Fibroblast of lung (primary cell): Measurements from ENCODE around the gene SLC17A3. TPM values are rescaled to one million over a fixed set of nuclear protein-coding genes. Genes with fewer than 3 reads are reported as not detected.

ENCODE experiments used
- DNase-seq, 2 donors: peaks; one replicate each; pipeline versions ENCODE4 v3.0.0 to v3.0.0-alpha.2; 2010; ENCODE audit warnings: low read depth in 2 of 2
- H2AFZ ChIP-seq: 2 replicates; pipeline ENCODE4 v1.5.1; 2012; ENCODE audit warnings: low read length, control low read depth, inconsistent platforms
- H3K27ac ChIP-seq: 2 replicates; pipeline ENCODE4 v1.5.1; 2011; ENCODE audit warnings: low read length, control low read depth; ENCODE audit not compliant: insufficient read depth
- H3K27me3 ChIP-seq: 2 replicates; pipeline ENCODE4 v1.5.1; 2011; ENCODE audit warnings: mild to moderate bottlenecking, low read length; ENCODE audit not compliant: control insufficient read depth, insufficient read depth
- H3K36me3 ChIP-seq: 2 replicates; pipeline ENCODE4 v1.5.1; 2011; ENCODE audit warnings: low read length; ENCODE audit not compliant: control insufficient read depth, insufficient read depth
- H3K4me1 ChIP-seq: 2 replicates; pipeline ENCODE4 v1.5.1; 2011; ENCODE audit warnings: low read length; ENCODE audit not compliant: control insufficient read depth, insufficient read depth; ENCODE audit errors: extremely low read depth
- H3K4me2 ChIP-seq: 2 replicates; pipeline ENCODE4 v1.5.1; 2011; ENCODE audit warnings: low read length, control low read depth; ENCODE audit not compliant: insufficient read depth; ENCODE audit errors: extremely low read depth
- H3K4me3 ChIP-seq, 4 experiments: fragments of 200-600 bp in 1 of 4; sonication (generic) in 1 of 4; replicated peaks in 1 of 4; 2 replicates each; pipeline ENCODE4 v1.5.1; 2011 to 2016; ENCODE audit warnings: low read length in 4 of 4, low read depth in 3 of 4, mild to moderate bottlenecking in 3 of 4, control low read depth in 2 of 4, inconsistent platforms in 1 of 4, mixed read lengths in 1 of 4; ENCODE audit not compliant: insufficient read depth in 1 of 4; ENCODE audit errors: control extremely low read depth in 1 of 4
- H3K79me2 ChIP-seq: 2 replicates; pipeline ENCODE4 v1.5.1; 2012; ENCODE audit warnings: mild to moderate bottlenecking, low read length, inconsistent platforms; ENCODE audit not compliant: control insufficient read depth, insufficient read depth
- H3K9ac ChIP-seq: 2 replicates; pipeline ENCODE4 v1.5.1; 2011; ENCODE audit warnings: mild to moderate bottlenecking, low read length, control low read depth; ENCODE audit not compliant: insufficient read depth
- H3K9me3 ChIP-seq: 2 replicates; pipeline ENCODE4 v1.5.1; 2012; ENCODE audit warnings: low read depth, low read length; ENCODE audit not compliant: control insufficient read depth, insufficient read depth
- H4K20me1 ChIP-seq: 2 replicates; pipeline ENCODE4 v1.5.1; 2011; ENCODE audit warnings: low read length; ENCODE audit not compliant: control insufficient read depth, insufficient read depth; ENCODE audit errors: extremely low read depth
- CTCF ChIP-seq, 2 donors: IDR thresholded peaks in 1 of 2; conservative IDR thresholded peaks in 1 of 2; 1 replicate in 1 of 2; 2 replicates in 1 of 2; pipeline ENCODE4 v1.5.1; 2011 to 2012; ENCODE audit warnings: low read length in 2 of 2, control low read depth in 1 of 2, inconsistent platforms in 1 of 2, low read depth in 1 of 2, mild to moderate bottlenecking in 1 of 2
- EZH2 ChIP-seq: IDR thresholded peaks from 2 replicates; pipeline ENCODE4 v1.5.1; 2012; ENCODE audit warnings: low read length, control low read depth, mild to moderate bottlenecking; ENCODE audit errors: missing control alignments
- polyA plus RNA-seq, 2 donors: library from polyadenylated mRNA; depleted of rRNA in 1 of 2; stranded (reverse) in 1 of 2; unstranded in 1 of 2; fragments of >200 nt; gene quantifications; 2 replicates each; pipeline ENCODE4 v1.2.1, GENCODE V29; 2011 to 2012; ENCODE audit warnings: missing spikeins in 1 of 2
- total RNA-seq: library from RNA; depleted of rRNA; stranded (reverse); fragments of >200 nt; gene quantifications from 2 replicates; pipeline ENCODE4 v1.2.1, GENCODE V29; 2014

Gene SLC17A3
- total and polyA plus RNA-seq, 2 donors (not counting 1 experiment from before 2014, with no cell fraction given) = 0.06 TPM; not detected in 1

DNA sequence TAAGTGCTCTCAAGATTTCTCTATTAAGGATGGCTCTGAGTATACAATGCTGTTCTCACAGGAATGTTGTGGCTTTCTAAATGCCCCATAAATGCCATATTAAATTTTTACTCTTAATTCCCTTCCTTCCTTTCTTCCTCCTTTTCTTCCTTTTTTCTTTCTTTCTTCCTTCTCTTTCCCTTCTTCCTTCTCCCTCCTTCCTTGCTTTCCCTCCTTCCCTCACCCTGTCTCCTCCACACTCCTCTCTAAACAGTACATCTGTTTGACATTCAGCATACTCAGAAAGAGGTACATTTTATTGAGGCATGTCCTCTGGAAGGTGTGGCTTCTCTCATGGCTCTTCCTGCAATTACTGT is 41.8 kb downstream of the SLC17A3 start:
- no peak overlapping the region for H3K9ac ChIP-seq
- no peak overlapping the region for H2AFZ ChIP-seq
- no peaks in the 10 kb centered on the region for H3K9me3 ChIP-seq
- no peaks in the 10 kb centered on the region for H3K4me1 ChIP-seq
- TF ChIP-seq EZH2 = no peak
- TF ChIP-seq CTCF (conservative IDR thresholded peaks at IDR 0.05 in 1 of 2, IDR thresholded peaks at IDR 0.05 in 1 of 2; ENCODE audit: low read depth in 1 of 2, low read length in 2 of 2) = no peak
- H3K27ac ChIP-seq = no peak overlapping the region
- H3K4me3 ChIP-seq = no peak overlapping the region
- no peaks in the 10 kb centered on the region for H4K20me1 ChIP-seq
- H3K4me2 ChIP-seq = no peak overlapping the region
- no peaks in the 10 kb centered on the region for H3K79me2 ChIP-seq
- no peaks in the 10 kb centered on the region for H3K27me3 ChIP-seq
- DNase-seq = no peak
- H3K36me3 ChIP-seq = no peaks in the 10 kb centered on the region

GRCh38 chr6:25831532-25832306 is 42.3 kb downstream of the SLC17A3 start, which contains the start of gene SLC17A1:
TSS of gene SLC17A1 (minus strand) at chr6:25832052. CDS start at chr6:25830557, 1,495 bp downstream.
- Histone ChIP-seq H3K9me3 (no peaks in the 10 kb centered on the region), H3K4me3 (no peak within 1 kb of the TSS), H3K4me1 (no peaks in the 10 kb centered on the region), H3K27ac (no peak within 1 kb of the TSS), H3K9ac (no peak within 1 kb of the TSS), H3K27me3 (no peaks in the 10 kb centered on the region), H4K20me1 (no peaks in the 10 kb centered on the region), H3K79me2 (no peaks in the 10 kb centered on the region), H3K4me2 (no peak within 1 kb of the TSS), H2AFZ (no peak within 1 kb of the TSS), H3K36me3 (no peaks in the 10 kb centered on the region)
- TF ChIP-seq CTCF (conservative IDR thresholded peaks at IDR 0.05 in 1 of 2, IDR thresholded peaks at IDR 0.05 in 1 of 2; ENCODE audit: low read depth in 1 of 2, low read length in 2 of 2) (no peak), EZH2 (no peak)
- no peak for DNase-seq

GRCh38 chr6:25830458-25830857 is 43.6 kb downstream of the SLC17A3 start:
- Histone ChIP-seq H3K79me2 (no peaks in the 10 kb centered on the region), H3K27ac (no peak overlapping the region)

More at GRCh38 chr6:25830458-25830857, 43.6 kb downstream of the SLC17A3 start:
- Histone ChIP-seq H3K4me2 (no peak overlapping the region), H3K4me1 (no peaks in the 10 kb centered on the region), H3K9me3 (no peaks in the 10 kb centered on the region), H3K36me3 (no peaks in the 10 kb centered on the region), H3K4me3 (no peak overlapping the region), H2AFZ (no peak overlapping the region), H4K20me1 (no peaks in the 10 kb centered on the region), H3K9ac (no peak overlapping the region), H3K27me3 (no peaks in the 10 kb centered on the region)
- no peak for DNase-seq
- TF ChIP-seq CTCF (conservative IDR thresholded peaks at IDR 0.05 in 1 of 2, IDR thresholded peaks at IDR 0.05 in 1 of 2; ENCODE audit: low read depth in 1 of 2, low read length in 2 of 2) = no peak
- TF ChIP-seq EZH2 = no peak
